RWPE2 (cell line): ENCODE data around the gene RFTN1.

Experiments used
- ATAC-seq: fragments of 200-7000 bp; cut with Tn5 transposase; 3 replicates; pipeline ENCODE4 v1.9.1; 2021; ENCODE audit warnings: low read depth
- DNase-seq: peaks from one replicate; pipeline ENCODE4 v3.0.0-alpha.2; 2020; ENCODE audit warnings: low spot score
- H3K27ac ChIP-seq: fragments of 450-650 bp; 2 replicates; pipeline ENCODE4 v1.5.1; 2017; ENCODE audit warnings: mild to moderate bottlenecking; ENCODE audit not compliant: poor library complexity, severe bottlenecking
- H3K27me3 ChIP-seq: fragments of 250-450 bp; sonication (Bioruptor Pico); 2 replicates; pipeline ENCODE4 v1.5.1; 2021; ENCODE audit warnings: mild to moderate bottlenecking, moderate library complexity; ENCODE audit not compliant: insufficient read depth, poor library complexity, severe bottlenecking
- H3K36me3 ChIP-seq: fragments of 250-450 bp; sonication (Bioruptor Pico); 2 replicates; pipeline ENCODE4 v1.5.1; 2020; ENCODE audit warnings: low read depth, mild to moderate bottlenecking, moderate library complexity
- H3K4me1 ChIP-seq: fragments of 250-450 bp; sonication (Bioruptor Pico); 2 replicates; pipeline ENCODE4 v1.5.1; 2021; ENCODE audit warnings: mild to moderate bottlenecking, moderate library complexity; ENCODE audit not compliant: insufficient read depth, poor library complexity, severe bottlenecking
- H3K4me3 ChIP-seq: fragments of 250-450 bp; sonication (Bioruptor Pico); 2 replicates; pipeline ENCODE4 v1.5.1; 2021; ENCODE audit warnings: mild to moderate bottlenecking, moderate library complexity; ENCODE audit not compliant: severe bottlenecking
- H3K9me3 ChIP-seq: fragments of 250-450 bp; sonication (Bioruptor Pico); 2 replicates; pipeline ENCODE4 v1.5.1; 2021; ENCODE audit warnings: mild to moderate bottlenecking, moderate library complexity; ENCODE audit not compliant: severe bottlenecking
- TF ChIP-seq, protein P1 (sequence below): fragments of 450-650 bp; IDR thresholded peaks from one replicate; pipeline ENCODE4 v1.5.1; 2017; ENCODE audit warnings: mild to moderate bottlenecking, moderate library complexity; ENCODE audit not compliant: poor library complexity, severe bottlenecking

Gene RFTN1

DNA sequence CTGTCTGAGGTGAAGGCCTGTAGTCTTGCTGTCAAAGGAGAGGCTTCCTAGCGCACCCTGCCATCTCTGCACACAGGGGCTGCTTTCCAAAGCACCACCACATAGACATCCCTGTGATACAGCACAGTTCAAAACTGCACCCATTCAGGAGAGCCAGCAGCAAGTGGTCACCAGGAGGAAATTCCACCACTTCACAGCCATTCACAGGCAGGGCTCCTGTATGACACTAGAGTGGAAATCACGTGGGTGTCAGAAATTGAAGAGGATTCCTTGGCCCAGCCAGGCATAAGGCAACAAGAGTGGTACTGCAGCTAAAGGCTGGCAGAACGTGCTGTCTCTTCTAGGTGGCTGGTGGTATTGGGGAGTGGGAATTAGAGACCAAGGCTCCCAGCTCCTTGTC lies 102.8 kb downstream of the RFTN1 start:
- no peak for ATAC-seq
- TF ChIP-seq, protein P1, sequence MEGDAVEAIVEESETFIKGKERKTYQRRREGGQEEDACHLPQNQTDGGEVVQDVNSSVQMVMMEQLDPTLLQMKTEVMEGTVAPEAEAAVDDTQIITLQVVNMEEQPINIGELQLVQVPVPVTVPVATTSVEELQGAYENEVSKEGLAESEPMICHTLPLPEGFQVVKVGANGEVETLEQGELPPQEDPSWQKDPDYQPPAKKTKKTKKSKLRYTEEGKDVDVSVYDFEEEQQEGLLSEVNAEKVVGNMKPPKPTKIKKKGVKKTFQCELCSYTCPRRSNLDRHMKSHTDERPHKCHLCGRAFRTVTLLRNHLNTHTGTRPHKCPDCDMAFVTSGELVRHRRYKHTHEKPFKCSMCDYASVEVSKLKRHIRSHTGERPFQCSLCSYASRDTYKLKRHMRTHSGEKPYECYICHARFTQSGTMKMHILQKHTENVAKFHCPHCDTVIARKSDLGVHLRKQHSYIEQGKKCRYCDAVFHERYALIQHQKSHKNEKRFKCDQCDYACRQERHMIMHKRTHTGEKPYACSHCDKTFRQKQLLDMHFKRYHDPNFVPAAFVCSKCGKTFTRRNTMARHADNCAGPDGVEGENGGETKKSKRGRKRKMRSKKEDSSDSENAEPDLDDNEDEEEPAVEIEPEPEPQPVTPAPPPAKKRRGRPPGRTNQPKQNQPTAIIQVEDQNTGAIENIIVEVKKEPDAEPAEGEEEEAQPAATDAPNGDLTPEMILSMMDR = no peak
- Histone ChIP-seq H3K27me3 (no peaks in the 10 kb centered on the region), H3K27ac (no peak overlapping the region), H3K36me3 (no peaks in the 10 kb centered on the region), H3K4me3 (no peak overlapping the region), H3K9me3 (no peaks in the 10 kb centered on the region), H3K4me1 (no peaks in the 10 kb centered on the region)
- no peak for DNase-seq

DNA sequence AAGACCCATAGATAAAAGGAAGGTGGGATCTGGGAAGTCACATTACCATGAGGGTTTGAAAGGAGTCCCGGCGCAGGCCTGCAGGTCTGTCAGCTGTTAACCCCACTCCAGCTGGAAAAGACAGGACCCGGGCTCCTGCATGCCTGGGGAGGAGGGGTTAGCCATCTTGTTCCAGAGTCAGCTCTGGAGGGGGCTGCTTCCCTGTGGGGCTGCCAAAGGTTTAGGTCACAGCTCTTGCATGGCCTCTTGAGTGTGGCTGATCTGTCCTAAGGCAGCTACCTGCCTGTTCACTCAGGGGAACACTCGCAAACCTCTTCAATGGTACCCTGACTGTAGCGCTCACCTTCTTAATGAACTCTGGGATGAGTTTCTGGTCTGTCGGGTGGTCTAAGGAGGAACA lies 104.5 kb downstream of the RFTN1 start:
- no peaks in the 10 kb centered on the region for H3K4me1 ChIP-seq

DNA sequence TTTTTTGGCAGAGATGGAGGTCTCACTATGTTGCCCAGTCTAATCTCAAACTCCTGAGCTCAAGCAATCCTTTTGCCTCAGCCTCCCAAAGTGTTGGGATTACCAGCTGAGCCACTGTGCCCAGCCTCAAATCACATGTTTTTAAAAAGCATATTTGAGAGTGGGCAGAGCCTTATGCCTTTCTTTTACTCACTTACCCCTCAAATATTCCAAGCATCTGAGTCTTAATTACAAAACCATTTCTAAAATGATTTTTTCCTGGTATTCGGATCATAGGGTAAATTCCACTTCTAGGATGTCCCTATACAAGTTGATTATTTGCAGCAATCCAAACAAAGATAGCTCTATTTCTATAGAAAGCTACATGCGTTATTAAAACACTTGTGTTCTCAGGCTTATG lies 106.1 kb downstream of the RFTN1 start:
- ATAC-seq (no peak), DNase-seq (no peak)
- H3K4me3 ChIP-seq = no peak overlapping the region
- TF ChIP-seq, protein P1 = no peak
- no peaks in the 10 kb centered on the region for H3K4me1 ChIP-seq
- H3K9me3 ChIP-seq = no peaks in the 10 kb centered on the region
- H3K36me3 ChIP-seq = no peaks in the 10 kb centered on the region
- no peak overlapping the region for H3K27ac ChIP-seq
- H3K27me3 ChIP-seq = no peaks in the 10 kb centered on the region

More for the DNA sequence above, 104.5 kb downstream of the RFTN1 start:
- Histone ChIP-seq H3K4me3 (no peak overlapping the region), H3K9me3 (no peaks in the 10 kb centered on the region), H3K36me3 (no peaks in the 10 kb centered on the region), H3K27ac (no peak overlapping the region), H3K27me3 (no peaks in the 10 kb centered on the region)
- no peak for DNase-seq
- TF ChIP-seq, protein P1 = no peak
- no peak for ATAC-seq

DNA sequence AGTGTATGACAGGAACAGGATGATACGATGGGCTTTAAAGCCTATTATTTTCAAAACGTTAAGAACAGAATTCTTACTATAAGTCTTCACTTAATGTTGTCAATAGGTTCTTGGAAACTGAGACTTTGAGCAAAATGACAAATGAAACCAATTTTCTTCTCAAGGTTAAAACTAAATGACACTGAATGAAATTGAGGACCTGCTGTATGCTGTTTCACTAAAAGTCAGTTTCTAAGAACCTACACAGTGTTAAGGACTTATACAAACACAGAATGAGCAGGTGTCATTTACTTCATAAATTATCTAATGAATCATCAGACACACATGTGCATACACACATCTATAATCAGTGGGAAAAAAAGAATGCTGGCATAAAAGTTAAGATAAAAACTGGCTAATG lies 106.9 kb downstream of the RFTN1 start:
- no peak for DNase-seq
- TF ChIP-seq, protein P1 = no peak
- H3K9me3 ChIP-seq = no peaks in the 10 kb centered on the region
- H3K36me3 ChIP-seq = no peaks in the 10 kb centered on the region
- H3K27ac ChIP-seq = no peak overlapping the region
- H3K4me3 ChIP-seq = no peak overlapping the region
- ATAC-seq = no peak
- H3K4me1 ChIP-seq = no peaks in the 10 kb centered on the region
- no peaks in the 10 kb centered on the region for H3K27me3 ChIP-seq

DNA sequence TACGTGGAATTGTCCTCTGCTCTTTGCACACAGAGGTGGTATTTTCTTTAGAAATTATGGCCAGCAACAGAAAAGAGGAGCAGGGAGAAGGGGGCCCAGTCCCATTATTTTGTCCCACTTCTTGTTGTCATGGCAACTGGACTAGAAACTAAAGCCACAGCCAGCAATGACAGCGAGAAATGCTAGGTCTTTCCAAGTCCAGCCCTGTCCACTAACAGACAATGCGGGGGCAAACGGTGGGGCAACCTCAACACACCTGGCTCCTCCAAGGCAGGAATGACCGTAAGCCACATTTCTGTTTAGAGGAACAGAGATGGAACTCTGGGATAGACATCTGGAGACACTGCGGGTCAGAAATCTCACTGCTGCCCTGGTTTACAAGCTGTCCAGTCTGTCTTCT lies 107.3 kb downstream of the RFTN1 start:
- H3K4me3 ChIP-seq = no peak overlapping the region
- DNase-seq (no peak), ATAC-seq (no peak)
- no peaks in the 10 kb centered on the region for H3K36me3 ChIP-seq
- H3K9me3 ChIP-seq = no peaks in the 10 kb centered on the region
- no peaks in the 10 kb centered on the region for H3K4me1 ChIP-seq
- TF ChIP-seq, protein P1 = no peak
- no peaks in the 10 kb centered on the region for H3K27me3 ChIP-seq
- H3K27ac ChIP-seq = no peak overlapping the region
